Ovary (tissue), 9 donors: Measurements from ENCODE around the gene ENG. TPM values are rescaled to one million over a fixed set of nuclear protein-coding genes. Genes with fewer than 3 reads are reported as not detected.

Experiments
- DNase-seq, 5 donors: peaks; one replicate each; pipeline ENCODE4 v3.0.0-alpha.2; 2019 to 2020
- H3K27ac ChIP-seq, 2 donors: fragments of 200-600 bp; one replicate each; pipeline versions ENCODE4 v1.5.1 to v1.8.0; 2019 to 2022
- H3K27me3 ChIP-seq: fragments of 200-600 bp; one replicate; pipeline ENCODE4 v1.8.0; 2022
- H3K36me3 ChIP-seq: fragments of 200-600 bp; sonication (generic); one replicate; pipeline ENCODE4 v1.5.1; 2019
- H3K4me1 ChIP-seq: one replicate; pipeline ENCODE4 v1.8.1; 2013; ENCODE audit warnings: mild to moderate bottlenecking, moderate library complexity; ENCODE audit not compliant: insufficient read depth
- H3K4me3 ChIP-seq: fragments of 200-600 bp; sonication (generic); one replicate; pipeline ENCODE4 v1.5.1; 2017
- H3K9me3 ChIP-seq, 2 donors: fragments of 200-600 bp in 1 of 2; sonication (generic) in 1 of 2; one replicate each; pipeline versions ENCODE4 v1.5.1 to v1.8.1; 2013 to 2019; ENCODE audit warnings: mild to moderate bottlenecking in 1 of 2, moderate library complexity in 1 of 2
- EP300 ChIP-seq: sonication (generic); formaldehyde crosslinking; IDR thresholded peaks from one replicate; pipeline ENCODE4 v1.6.1; 2017; ENCODE audit warnings: antibody characterized with exemption
- POLR2A ChIP-seq: fragments of 450-650 bp; IDR thresholded peaks from one replicate; pipeline ENCODE4 v1.6.1; 2017; ENCODE audit warnings: antibody characterized with exemption, mild to moderate bottlenecking, moderate library complexity
- WGBS, 3 donors: extraction: QIAGEN DNeasy Blood & Tissue Kit in 1 of 3; methylation state at CpG; one replicate each; pipeline versions ENCODE4 v1.1.5 to v1.1.7; 2013 to 2017; 5-methylcytosine and 5-hydroxymethylcytosine counted together
- intact Hi-C, 4 donors: fragments of 100-400 bp; cut with DNase I; formaldehyde crosslinking; loops; one replicate each; pipeline versions ENCODE4 v1.11.0 to v1.15.1; 2022 to 2023
- polyA plus RNA-seq, 2 donors: library from polyadenylated mRNA; stranded (reverse); fragments of 200-250 nt in 1 of 2; fragments of 350-450 nt in 1 of 2; fragmentation: Illumina TruSeq in 1 of 2; extraction: RNeasy Lipid Tissue Mini Kit (QIAGEN cat#74804) in 1 of 2; gene quantifications; one replicate each; pipeline ENCODE4 v1.2.3, GENCODE V29; 2013 to 2014
- total RNA-seq, 7 donors: library from RNA; depleted of rRNA in 2 of 7; stranded (reverse); fragments of >200 nt in 2 of 7; fragmentation: NEBNext Ultra II Directional in 3 of 7; extraction: Animal tissue kit (Norgen Biotek cat#: 25700) in 3 of 7; gene quantifications; one replicate each; pipeline versions ENCODE4 v1.1.0 to v1.2.4, GENCODE V29; 2016 to 2023
- TF ChIP-seq, protein P1 (sequence below), 3 donors: fragments of 450-650 bp in 2 of 3; fragments of 200-600 bp in 1 of 3; IDR thresholded peaks; one replicate each; pipeline versions ENCODE4 v1.5.1 to v1.8.0; 2016 to 2022; ENCODE audit warnings: antibody characterized with exemption in 3 of 3, mild to moderate bottlenecking in 1 of 3
- donor health status: DM: no; HTN: no; CAD: no; lungs with moderate emphysema.
- donor health status: DM: no; HTN: no; CAD: no.
- donor health status: Bipolar disorder and iron deficiency.
- donor health status: DM: yes; HTN: yes; CAD: no.
- donor health status: DM: no; HTN: no; CAD: no.
- donor health status: DM: yes; HTN: yes; CAD: no.

The ENG gene
- total and polyA plus RNA-seq, 9 donors = 54.7 to 298 (median 191) TPM

DNA sequence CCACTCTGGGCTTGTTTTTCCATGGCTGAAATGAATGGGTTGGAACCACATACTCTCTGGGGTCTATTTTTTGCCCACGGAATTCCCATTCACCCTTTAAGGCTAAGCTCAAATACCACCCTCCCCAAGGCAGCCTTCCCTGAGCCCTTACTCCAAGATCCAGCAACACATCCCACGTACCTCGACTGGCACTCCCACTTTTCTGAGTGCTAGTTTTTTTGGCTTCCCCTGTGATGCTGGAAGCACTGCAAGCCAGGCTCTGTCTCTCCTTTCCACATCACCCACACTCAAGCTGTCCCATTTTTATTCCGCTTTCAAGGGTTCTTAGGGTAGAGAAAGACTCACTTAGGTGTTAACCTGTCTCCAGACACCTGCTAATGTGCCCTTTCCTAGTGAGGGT lies 38.9 kb upstream of the ENG start:
- no peak for DNase-seq
- intact Hi-C loops = no loop called here
- 93 to 95% (median 95%) methylated on average over 4 of the region's 4 CpGs for WGBS, 3 donors
- Histone ChIP-seq H3K27ac (no peak overlapping the region), H3K27me3 (no peaks in the 10 kb centered on the region), H3K4me1 (peaks cover 18% of the 10 kb centered on the region), H3K36me3 (no peaks in the 10 kb centered on the region), H3K9me3 (no peaks in the 10 kb centered on the region), H3K4me3 (no peak overlapping the region)
- TF ChIP-seq, protein P1, sequence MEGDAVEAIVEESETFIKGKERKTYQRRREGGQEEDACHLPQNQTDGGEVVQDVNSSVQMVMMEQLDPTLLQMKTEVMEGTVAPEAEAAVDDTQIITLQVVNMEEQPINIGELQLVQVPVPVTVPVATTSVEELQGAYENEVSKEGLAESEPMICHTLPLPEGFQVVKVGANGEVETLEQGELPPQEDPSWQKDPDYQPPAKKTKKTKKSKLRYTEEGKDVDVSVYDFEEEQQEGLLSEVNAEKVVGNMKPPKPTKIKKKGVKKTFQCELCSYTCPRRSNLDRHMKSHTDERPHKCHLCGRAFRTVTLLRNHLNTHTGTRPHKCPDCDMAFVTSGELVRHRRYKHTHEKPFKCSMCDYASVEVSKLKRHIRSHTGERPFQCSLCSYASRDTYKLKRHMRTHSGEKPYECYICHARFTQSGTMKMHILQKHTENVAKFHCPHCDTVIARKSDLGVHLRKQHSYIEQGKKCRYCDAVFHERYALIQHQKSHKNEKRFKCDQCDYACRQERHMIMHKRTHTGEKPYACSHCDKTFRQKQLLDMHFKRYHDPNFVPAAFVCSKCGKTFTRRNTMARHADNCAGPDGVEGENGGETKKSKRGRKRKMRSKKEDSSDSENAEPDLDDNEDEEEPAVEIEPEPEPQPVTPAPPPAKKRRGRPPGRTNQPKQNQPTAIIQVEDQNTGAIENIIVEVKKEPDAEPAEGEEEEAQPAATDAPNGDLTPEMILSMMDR (IDR thresholded peaks at IDR 0.05) = no peak
- TF ChIP-seq POLR2A (no peak), EP300 (no peak)

DNA sequence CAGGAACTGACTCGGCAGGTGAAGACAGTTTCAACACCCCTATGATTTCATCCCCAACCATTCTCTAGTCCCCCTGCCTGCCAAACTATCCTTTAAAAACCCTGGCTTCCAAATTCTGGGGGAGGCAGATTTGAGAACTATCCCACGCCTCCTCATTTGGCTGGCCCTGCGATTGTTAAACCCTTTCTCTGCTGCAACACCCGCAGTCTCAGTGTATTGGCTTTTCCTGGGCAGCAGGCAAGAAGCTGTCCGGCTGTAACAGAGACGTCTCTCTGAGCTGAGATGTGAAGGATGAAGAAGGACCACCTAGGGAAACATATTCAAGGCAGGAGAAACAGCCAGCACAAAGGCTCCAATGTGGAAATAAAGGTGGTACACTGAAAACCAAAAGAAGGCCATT lies 38.4 kb upstream of the ENG start:
- Histone ChIP-seq H3K27me3 (no peaks in the 10 kb centered on the region), H3K4me1 (peaks cover 16% of the 10 kb centered on the region)
- 76 to 82% (median 81%) methylated on average over 6 of the region's 6 CpGs for WGBS, 3 donors

DNA sequence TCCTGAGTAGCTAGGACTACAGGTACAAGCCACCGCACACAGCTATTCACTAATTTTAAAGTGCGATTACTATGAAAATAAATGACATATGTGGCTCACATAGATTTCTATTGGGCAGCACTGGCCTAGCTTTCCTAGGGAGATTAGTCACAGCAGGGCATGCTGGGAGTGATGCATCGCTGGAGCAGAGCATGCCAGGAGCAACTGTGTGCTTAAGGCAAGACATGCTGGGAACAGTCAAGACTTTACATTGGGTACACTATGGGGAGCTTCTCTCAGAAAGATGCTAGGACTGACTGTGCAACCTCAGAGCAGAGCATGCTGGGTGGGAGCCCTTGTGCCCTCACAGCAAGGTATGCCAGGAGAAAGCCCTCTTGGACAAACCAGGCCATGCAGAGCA lies 35.6 kb upstream of the ENG start:
- WGBS, 3 donors = 88 to 92% (median 91%) methylated on average over 3 of the region's 3 CpGs
- Histone ChIP-seq H3K4me1 (no peaks in the 10 kb centered on the region), H3K36me3 (no peaks in the 10 kb centered on the region), H3K27me3 (no peaks in the 10 kb centered on the region), H3K27ac (no peak overlapping the region), H3K4me3 (no peak overlapping the region), H3K9me3 (no peaks in the 10 kb centered on the region)
- TF ChIP-seq EP300 (no peak), POLR2A (no peak)
- TF ChIP-seq, protein P1 (IDR thresholded peaks at IDR 0.05) = no peak
- intact Hi-C loops = no loop called here
- DNase-seq = no peak

More for the DNA sequence above, 38.4 kb upstream of the ENG start:
- no peak for DNase-seq
- Histone ChIP-seq H3K27ac (no peak overlapping the region), H3K9me3 (no peaks in the 10 kb centered on the region), H3K4me3 (no peak overlapping the region), H3K36me3 (no peaks in the 10 kb centered on the region)
- TF ChIP-seq, protein P1 (IDR thresholded peaks at IDR 0.05) = no peak
- no peak for TF ChIP-seq EP300
- TF ChIP-seq POLR2A = no peak
- intact Hi-C loops = no loop called here

DNA sequence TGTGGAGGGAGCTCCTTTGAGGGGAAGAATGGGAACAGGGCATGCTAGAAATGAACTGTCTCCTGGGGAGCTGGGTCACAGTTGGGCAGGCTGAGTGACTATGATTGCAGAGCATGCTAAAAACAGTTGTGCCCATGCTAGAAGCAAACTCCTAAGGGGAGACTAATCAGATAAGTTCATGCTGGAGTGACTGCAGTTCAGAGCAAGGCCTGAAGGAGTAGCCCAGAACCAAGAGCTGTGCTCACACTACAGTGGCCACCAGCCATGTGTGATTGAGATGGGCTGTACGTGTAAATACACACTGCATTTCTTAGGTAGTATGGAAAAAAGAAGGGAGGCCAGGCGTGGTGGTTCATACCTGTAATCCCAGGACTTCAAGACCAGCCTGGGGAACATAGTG lies 33.3 kb upstream of the ENG start:
- no peaks in the 10 kb centered on the region for H3K4me1 ChIP-seq
- H3K36me3 ChIP-seq = no peaks in the 10 kb centered on the region
- H3K27ac ChIP-seq = no peak overlapping the region
- 72 to 92% (median 79%) methylated on average over 2 of the region's 2 CpGs for WGBS, 3 donors
- H3K9me3 ChIP-seq = no peaks in the 10 kb centered on the region
- TF ChIP-seq, protein P1 (IDR thresholded peaks at IDR 0.05) = no peak
- TF ChIP-seq POLR2A (no peak), EP300 (no peak)
- no peak for DNase-seq
- intact Hi-C loops = no loop called here
- no peak overlapping the region for H3K4me3 ChIP-seq
- H3K27me3 ChIP-seq = no peaks in the 10 kb centered on the region
